ENCODE measurements around the gene DOCK2. TPM values are rescaled to one million over a fixed set of nuclear protein-coding genes. Genes with fewer than 3 reads are reported as not detected.
A peak's percentile ranks its signal among the peaks of the same experiment; 100 is the strongest.
"Not testable (repeated sequence)": the region's sequence is repeated elsewhere in the genome, so short reads cannot be mapped to it uniquely, and the experiment has no call there.

The DOCK2 gene
- total RNA-seq, 1 donor from 2014 or later = not detected

DNA sequence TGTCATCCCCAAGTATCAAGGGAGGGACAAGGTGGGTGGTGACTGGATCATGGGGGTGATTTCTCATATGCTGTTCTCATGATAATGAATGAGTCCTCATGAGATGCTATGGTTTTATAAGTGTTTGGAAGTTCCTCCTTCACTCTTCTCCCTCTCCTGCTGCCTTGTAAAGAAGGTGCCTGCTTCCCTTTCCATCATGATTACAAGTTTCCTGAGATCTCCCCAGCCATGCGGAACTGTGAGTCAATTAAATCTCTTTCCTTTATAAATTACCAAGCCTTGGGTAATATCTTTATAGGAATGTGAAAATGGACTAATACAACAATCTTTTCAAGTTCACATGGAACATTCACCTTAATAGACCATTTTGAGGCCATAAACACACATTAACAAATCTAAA lies 21.5 kb upstream of the DOCK2 start:
- FAIRE-seq (no peak), DNase-seq (ENCODE audit: low read depth) (no peak)
- no peaks in the 10 kb centered on the region for H3K36me3 ChIP-seq (ENCODE audit: control insufficient read depth, insufficient read depth, low read length)
- H3K4me3 ChIP-seq (ENCODE audit: low read depth, low read length) = no peak overlapping the region
- H3K27me3 ChIP-seq (ENCODE audit: control insufficient read depth, insufficient read depth, low read length) = no peaks in the 10 kb centered on the region
- TF ChIP-seq, protein P1, sequence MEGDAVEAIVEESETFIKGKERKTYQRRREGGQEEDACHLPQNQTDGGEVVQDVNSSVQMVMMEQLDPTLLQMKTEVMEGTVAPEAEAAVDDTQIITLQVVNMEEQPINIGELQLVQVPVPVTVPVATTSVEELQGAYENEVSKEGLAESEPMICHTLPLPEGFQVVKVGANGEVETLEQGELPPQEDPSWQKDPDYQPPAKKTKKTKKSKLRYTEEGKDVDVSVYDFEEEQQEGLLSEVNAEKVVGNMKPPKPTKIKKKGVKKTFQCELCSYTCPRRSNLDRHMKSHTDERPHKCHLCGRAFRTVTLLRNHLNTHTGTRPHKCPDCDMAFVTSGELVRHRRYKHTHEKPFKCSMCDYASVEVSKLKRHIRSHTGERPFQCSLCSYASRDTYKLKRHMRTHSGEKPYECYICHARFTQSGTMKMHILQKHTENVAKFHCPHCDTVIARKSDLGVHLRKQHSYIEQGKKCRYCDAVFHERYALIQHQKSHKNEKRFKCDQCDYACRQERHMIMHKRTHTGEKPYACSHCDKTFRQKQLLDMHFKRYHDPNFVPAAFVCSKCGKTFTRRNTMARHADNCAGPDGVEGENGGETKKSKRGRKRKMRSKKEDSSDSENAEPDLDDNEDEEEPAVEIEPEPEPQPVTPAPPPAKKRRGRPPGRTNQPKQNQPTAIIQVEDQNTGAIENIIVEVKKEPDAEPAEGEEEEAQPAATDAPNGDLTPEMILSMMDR (IDR thresholded peaks at IDR 0.05; ENCODE audit: insufficient read depth, low read length, severe bottlenecking) = no peak

DNA sequence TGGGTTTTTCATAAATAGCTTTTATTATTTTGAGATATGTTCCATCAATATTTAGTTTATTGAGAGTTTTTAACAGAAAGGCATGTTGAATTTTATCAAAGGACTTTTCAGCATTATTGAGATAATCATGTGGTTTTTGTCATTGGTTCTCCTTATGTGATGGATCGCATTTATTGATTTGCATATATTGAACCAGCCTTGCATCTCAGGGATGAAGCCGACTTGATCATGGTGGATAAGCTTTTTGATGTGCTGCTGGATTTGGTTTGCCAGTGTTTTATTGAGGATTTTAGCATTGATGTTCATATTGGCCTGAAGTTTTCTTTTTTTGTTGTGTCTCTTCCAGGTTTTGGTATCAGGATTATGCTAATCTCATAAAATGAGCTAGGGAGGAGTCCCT lies 12.8 kb upstream of the DOCK2 start:
- not testable (repeated sequence) for FAIRE-seq; DNase-seq (ENCODE audit: low read depth); H3K36me3 ChIP-seq (ENCODE audit: control insufficient read depth, insufficient read depth, low read length); H3K4me3 ChIP-seq (ENCODE audit: low read depth, low read length); H3K27me3 ChIP-seq (ENCODE audit: control insufficient read depth, insufficient read depth, low read length)

DNA sequence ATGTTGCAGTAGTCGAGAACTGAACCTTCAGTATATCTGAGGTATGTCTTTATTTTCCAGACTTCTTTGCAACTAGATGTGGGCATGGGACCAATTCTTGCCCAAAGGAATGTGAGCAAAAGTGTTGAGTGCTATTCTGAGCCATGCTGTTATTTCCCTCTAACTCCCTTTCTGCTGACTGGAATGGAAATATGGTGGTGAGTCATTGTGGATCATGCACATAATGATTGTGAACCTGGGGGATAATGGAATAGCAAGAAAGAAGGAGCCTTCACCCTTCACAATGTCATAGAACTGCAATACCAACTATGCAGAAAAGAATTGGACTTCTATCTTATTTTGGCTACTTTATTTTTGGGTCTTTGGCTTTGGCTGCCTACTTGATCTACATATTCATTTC lies 10.3 kb upstream of the DOCK2 start:
- Histone ChIP-seq H3K4me3 (ENCODE audit: low read depth, low read length) (no peak overlapping the region), H3K36me3 (ENCODE audit: control insufficient read depth, insufficient read depth, low read length) (no peaks in the 10 kb centered on the region), H3K27me3 (ENCODE audit: control insufficient read depth, insufficient read depth, low read length) (no peaks in the 10 kb centered on the region)
- peak; percentile 73 for DNase-seq (ENCODE audit: low read depth)
- FAIRE-seq = no peak
- TF ChIP-seq, protein P1 (IDR thresholded peaks at IDR 0.05; ENCODE audit: insufficient read depth, low read length, severe bottlenecking) = no peak

DNA sequence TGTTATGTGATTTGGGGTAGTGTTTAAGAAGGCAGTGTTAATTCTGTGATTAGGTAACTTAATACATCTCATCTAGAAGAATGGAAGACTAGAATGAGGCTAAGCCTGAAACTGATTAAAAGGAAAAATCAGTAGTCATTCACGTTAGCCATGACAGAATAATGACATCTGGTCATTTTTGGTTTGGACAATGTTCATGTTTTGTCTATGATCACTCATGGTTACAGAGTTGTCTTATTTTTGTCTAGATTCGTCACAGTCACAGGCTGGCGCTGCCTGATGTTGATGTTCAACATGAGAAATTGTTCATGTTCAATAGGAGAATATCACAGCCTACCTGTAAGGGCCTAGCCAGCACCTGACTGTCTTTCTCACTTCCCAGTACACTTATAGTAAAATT lies 9.5 kb upstream of the DOCK2 start:
- Histone ChIP-seq H3K4me3 (ENCODE audit: low read depth, low read length) (no peak overlapping the region), H3K36me3 (ENCODE audit: control insufficient read depth, insufficient read depth, low read length) (no peaks in the 10 kb centered on the region), H3K27me3 (ENCODE audit: control insufficient read depth, insufficient read depth, low read length) (no peaks in the 10 kb centered on the region)
- DNase-seq (ENCODE audit: low read depth) = no peak
- FAIRE-seq = no peak
- TF ChIP-seq, protein P1 (IDR thresholded peaks at IDR 0.05; ENCODE audit: insufficient read depth, low read length, severe bottlenecking) = no peak

DNA sequence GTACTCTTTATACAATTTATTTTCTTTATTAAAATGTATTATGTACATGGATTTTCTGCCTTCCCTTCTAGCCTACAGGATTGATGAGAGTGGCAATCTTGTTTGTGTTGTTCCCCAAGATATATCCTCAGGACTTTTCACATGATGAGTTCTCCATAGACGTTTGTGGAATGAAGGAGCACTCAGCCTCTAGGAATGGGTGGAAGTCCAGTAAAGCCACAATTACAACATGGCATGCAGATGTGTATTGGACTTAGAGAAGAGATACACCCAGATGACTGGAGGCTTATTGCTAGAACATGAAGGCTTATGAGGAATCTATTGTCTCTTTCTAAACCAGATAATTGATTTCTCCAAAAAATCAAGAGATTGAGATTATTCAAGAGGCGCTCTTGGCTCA lies 8.2 kb upstream of the DOCK2 start:
- FAIRE-seq = no peak
- DNase-seq (ENCODE audit: low read depth) = no peak

DNA sequence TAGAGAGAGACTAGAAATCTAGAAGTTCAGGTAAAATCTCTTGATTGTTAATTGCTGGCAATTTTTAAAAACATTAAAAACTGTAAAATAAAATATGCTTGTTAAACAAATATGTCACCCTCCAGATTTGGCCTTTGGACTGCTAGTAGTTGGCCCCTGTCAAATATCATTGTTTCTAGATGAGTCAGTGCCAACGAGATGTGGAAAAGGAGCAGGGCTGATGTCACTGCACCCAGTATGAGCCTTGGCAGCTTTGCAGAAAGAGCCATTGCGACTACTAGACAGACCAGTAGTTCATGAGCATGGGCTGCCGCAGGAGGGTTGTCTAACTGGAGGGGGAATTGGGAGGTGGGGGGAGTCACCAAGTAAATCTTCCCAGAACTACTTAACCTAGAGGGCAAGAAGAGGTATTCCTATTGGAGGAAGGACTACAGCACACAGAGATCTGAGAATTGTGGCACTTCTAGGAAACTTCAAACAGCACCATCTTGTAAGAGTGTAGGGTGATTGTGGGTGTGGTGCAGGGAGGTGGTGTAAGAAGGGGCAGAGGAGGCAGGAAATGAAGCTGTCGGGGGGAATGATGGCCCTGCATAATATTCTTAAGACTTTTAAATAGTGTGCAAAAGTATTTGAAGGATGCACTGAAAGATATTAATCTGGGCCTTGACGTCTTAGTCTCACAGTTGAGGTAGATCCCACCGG lies 7.1 kb upstream of the DOCK2 start:
- DNase-seq (ENCODE audit: low read depth) = peak; percentile 58
- TF ChIP-seq, protein P1 (IDR thresholded peaks at IDR 0.05; ENCODE audit: insufficient read depth, low read length, severe bottlenecking) = no peak
- no peak for FAIRE-seq

More for the DNA sequence above, 8.2 kb upstream of the DOCK2 start:
- Histone ChIP-seq H3K4me3 (ENCODE audit: low read depth, low read length) (no peak overlapping the region), H3K27me3 (ENCODE audit: control insufficient read depth, insufficient read depth, low read length) (no peaks in the 10 kb centered on the region), H3K36me3 (ENCODE audit: control insufficient read depth, insufficient read depth, low read length) (no peaks in the 10 kb centered on the region)
- TF ChIP-seq, protein P1 (IDR thresholded peaks at IDR 0.05; ENCODE audit: insufficient read depth, low read length, severe bottlenecking) = no peak

More for the DNA sequence above, 7.1 kb upstream of the DOCK2 start:
- Histone ChIP-seq H3K36me3 (ENCODE audit: control insufficient read depth, insufficient read depth, low read length) (no peaks in the 10 kb centered on the region), H3K27me3 (ENCODE audit: control insufficient read depth, insufficient read depth, low read length) (no peaks in the 10 kb centered on the region), H3K4me3 (ENCODE audit: low read depth, low read length) (no peak overlapping the region)
